K562 (cell line): Measurements from ENCODE around the gene SLC35G1. TPM values are rescaled to one million over a fixed set of nuclear protein-coding genes. Genes with fewer than 3 reads are reported as not detected.

Experiments used
- ARID3B ChIP-seq: fragments of 250-450 bp; sonication (Bioruptor Pico); IDR thresholded peaks from 2 replicates; pipeline ENCODE4 v1.4.0; 2020; ENCODE audit warnings: borderline replicate concordance
- GTF2E2 ChIP-seq: fragments of 200-800 bp; sonication (Bioruptor generic); IDR thresholded peaks from 2 replicates; pipeline ENCODE4 v1.6.1; 2016; ENCODE audit warnings: missing genetic modification characterization, missing compliant biosample characterization
- PRMT5 ChIP-seq: sonication (generic); formaldehyde crosslinking; IDR thresholded peaks from 2 replicates; pipeline ENCODE4 v1.5.0; 2020; ENCODE audit warnings: missing genetic modification reagents
- SNAPC5 ChIP-seq: fragments of 250-450 bp; sonication (Bioruptor Pico); IDR thresholded peaks from 2 replicates; pipeline ENCODE4 v1.8.0; 2021; ENCODE audit warnings: moderate library complexity, mild to moderate bottlenecking, inconsistent platforms
- SP1 ChIP-seq: sonication (generic); formaldehyde crosslinking; IDR thresholded peaks from 2 replicates; pipeline ENCODE4 v1.8.1; 2022; ENCODE audit warnings: mild to moderate bottlenecking, missing genetic modification reagents
- ZNF347 ChIP-seq: fragments of 450-650 bp; formaldehyde crosslinking; IDR thresholded peaks from 2 replicates; pipeline ENCODE4 v1.4.0; 2020; ENCODE audit warnings: low read depth, mild to moderate bottlenecking, moderate library complexity
- ZNF75A ChIP-seq: fragments of 450-650 bp; formaldehyde crosslinking; IDR thresholded peaks from 2 replicates; pipeline ENCODE4 v1.4.0; 2020; ENCODE audit warnings: mild to moderate bottlenecking
- polyA plus RNA-seq, 8 experiments: library from polyadenylated mRNA; depleted of rRNA in 4 of 8; stranded (reverse) in 5 of 8; unstranded in 3 of 8; fragments of >200 nt; fragmentation: Nextera tagmentation in 2 of 8; fragmentation: Illumina TruSeq in 1 of 8; extraction: Ambion mirVana in 2 of 8; extraction: Trizol in 1 of 8; gene quantifications; 2 replicates each; pipeline versions ENCODE4 v1.2.1 to v1.2.3, GENCODE V29; 2011 to 2014; ENCODE audit warnings: inconsistent platforms in 1 of 8, missing spikeins in 1 of 8
- total RNA-seq, 7 experiments: library from RNA; depleted of rRNA in 6 of 7; stranded (reverse); fragments of >200 nt in 6 of 7; fragmentation: Illumina TruSeq in 2 of 7; extraction: Trizol in 2 of 7; gene quantifications; 2 replicates each; pipeline versions ENCODE4 v1.2.1 to v1.2.3, GENCODE V29; 2011 to 2021; ENCODE audit warnings: low replicate concordance in 1 of 7
- TF ChIP-seq, protein P1 (sequence below): fragments of 450-650 bp; formaldehyde crosslinking; IDR thresholded peaks from 2 replicates; pipeline ENCODE4 v1.4.0; 2022; ENCODE audit warnings: missing genetic modification characterization

The SLC35G1 gene
- total and polyA plus RNA-seq, 9 of the 15 experiments (the other 6 are each of a cell fraction or from before 2014, with no cell fraction given) = 0.76 to 8.5 (median 4.9) TPM

DNA sequence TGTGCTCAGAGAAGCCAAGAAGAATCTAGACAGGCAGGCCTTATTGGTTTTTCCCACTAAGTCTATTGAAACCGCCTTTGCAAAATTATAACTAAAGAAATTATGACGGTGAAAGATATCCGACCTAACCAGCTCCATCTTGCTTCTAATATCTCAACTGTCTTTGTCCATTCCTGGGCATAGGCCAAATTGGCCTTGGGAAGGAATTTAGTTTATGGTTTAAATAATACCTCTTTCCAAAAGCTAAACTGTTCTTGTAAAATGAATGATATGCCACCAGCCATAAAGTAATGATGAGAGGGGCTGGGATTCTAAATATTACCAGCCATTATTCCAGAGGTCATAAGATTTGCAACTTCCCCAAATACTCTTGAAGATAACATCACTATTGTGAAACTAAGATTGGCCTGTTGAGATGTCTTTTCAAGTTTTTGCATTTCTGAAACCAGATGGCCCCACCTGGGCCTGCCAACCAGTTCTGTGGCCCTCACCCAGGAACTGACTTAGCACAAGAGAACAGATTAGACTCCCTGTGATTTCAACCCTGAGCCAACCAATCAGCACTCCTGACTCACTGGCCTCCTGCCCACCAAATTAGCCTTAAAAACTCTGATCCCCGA, 41.2 kb upstream of the SLC35G1 start (continued):
- TF ChIP-seq ARID3B (CRISPR knock-in tag) (no peak), SNAPC5 (CRISPR knock-in tag) (no peak), GTF2E2 (no peak), ZNF75A (CRISPR knock-in tag) (no peak), ZNF347 (CRISPR knock-in tag) (no peak), SP1 (CRISPR knock-in tag) (no peak), PRMT5 (CRISPR knock-in tag) (no peak)
- TF ChIP-seq, protein P1, sequence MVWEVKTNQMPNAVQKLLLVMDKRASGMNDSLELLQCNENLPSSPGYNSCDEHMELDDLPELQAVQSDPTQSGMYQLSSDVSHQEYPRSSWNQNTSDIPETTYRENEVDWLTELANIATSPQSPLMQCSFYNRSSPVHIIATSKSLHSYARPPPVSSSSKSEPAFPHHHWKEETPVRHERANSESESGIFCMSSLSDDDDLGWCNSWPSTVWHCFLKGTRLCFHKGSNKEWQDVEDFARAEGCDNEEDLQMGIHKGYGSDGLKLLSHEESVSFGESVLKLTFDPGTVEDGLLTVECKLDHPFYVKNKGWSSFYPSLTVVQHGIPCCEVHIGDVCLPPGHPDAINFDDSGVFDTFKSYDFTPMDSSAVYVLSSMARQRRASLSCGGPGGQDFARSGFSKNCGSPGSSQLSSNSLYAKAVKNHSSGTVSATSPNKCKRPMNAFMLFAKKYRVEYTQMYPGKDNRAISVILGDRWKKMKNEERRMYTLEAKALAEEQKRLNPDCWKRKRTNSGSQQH (CRISPR knock-in tag) = no peak
